ENCODE data around the gene NANOG.
"Not testable (repeated sequence)": the region's sequence is repeated elsewhere in the genome, so short reads cannot be mapped to it uniquely, and the experiment has no call there.

DNA sequence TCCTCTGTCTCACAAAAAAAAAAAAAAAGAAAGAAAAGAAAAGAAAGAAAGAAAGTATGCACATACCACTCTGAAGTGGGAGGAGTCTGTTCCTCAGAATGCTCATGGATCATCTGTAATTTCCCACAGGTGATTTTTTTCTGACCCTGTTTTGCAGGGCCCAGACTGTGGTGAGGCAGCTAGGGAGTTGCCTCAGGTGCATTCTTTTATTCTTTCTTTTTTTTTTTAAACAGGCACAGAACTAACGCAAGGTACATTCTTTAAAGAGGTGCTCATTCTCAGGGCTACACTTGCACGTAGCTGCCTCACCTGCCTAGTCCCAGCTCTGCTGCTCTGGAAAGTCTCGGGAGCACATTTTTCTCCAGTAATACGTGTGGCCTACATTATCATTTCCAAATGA, 36.6 kb downstream of the NANOG start:
- TF ChIP-seq, protein P1, sequence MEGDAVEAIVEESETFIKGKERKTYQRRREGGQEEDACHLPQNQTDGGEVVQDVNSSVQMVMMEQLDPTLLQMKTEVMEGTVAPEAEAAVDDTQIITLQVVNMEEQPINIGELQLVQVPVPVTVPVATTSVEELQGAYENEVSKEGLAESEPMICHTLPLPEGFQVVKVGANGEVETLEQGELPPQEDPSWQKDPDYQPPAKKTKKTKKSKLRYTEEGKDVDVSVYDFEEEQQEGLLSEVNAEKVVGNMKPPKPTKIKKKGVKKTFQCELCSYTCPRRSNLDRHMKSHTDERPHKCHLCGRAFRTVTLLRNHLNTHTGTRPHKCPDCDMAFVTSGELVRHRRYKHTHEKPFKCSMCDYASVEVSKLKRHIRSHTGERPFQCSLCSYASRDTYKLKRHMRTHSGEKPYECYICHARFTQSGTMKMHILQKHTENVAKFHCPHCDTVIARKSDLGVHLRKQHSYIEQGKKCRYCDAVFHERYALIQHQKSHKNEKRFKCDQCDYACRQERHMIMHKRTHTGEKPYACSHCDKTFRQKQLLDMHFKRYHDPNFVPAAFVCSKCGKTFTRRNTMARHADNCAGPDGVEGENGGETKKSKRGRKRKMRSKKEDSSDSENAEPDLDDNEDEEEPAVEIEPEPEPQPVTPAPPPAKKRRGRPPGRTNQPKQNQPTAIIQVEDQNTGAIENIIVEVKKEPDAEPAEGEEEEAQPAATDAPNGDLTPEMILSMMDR (conservative IDR thresholded peaks at IDR 0.05) = not testable (repeated sequence)
- TF ChIP-seq EZH2 (IDR thresholded peaks at IDR 0.05; ENCODE audit: low read depth) = not testable (repeated sequence)

Measured in PC-9 (cell line).